HepG2 (cell line): ENCODE measurements around the gene FBXO9. TPM values are rescaled to one million over a fixed set of nuclear protein-coding genes. Genes with fewer than 3 reads are reported as not detected.

Source experiments
- ARNT2 ChIP-seq: sonication (generic); formaldehyde crosslinking; IDR thresholded peaks from 2 replicates; pipeline ENCODE4 v1.8.0; 2022; ENCODE audit warnings: mild to moderate bottlenecking, low read depth, missing genetic modification reagents, moderate library complexity
- ASH2L ChIP-seq: fragments of 300-600, 200-600 bp; sonication (generic); IDR thresholded peaks from 2 replicates; pipeline ENCODE4 v1.7.0; 2017; ENCODE audit warnings: low read depth, mild to moderate bottlenecking, moderate library complexity, mixed read lengths, low read length; ENCODE audit not compliant: insufficient read length
- BRCA1 ChIP-seq: sonication (generic); formaldehyde crosslinking; IDR thresholded peaks from 2 replicates; pipeline ENCODE4 v1.4.0; 2020; ENCODE audit warnings: missing genetic modification reagents
- FLYWCH1 ChIP-seq: sonication (generic); formaldehyde crosslinking; IDR thresholded peaks from 2 replicates; pipeline ENCODE4 v1.8.1; 2023; ENCODE audit warnings: mild to moderate bottlenecking, missing genetic modification reagents
- GZF1 ChIP-seq: sonication (generic); formaldehyde crosslinking; IDR thresholded peaks from 2 replicates; pipeline ENCODE4 v1.5.1; 2020; ENCODE audit warnings: mild to moderate bottlenecking, missing genetic modification reagents
- HDAC6 ChIP-seq: fragments of 200-600 bp; sonication (generic); IDR thresholded peaks from 2 replicates; pipeline ENCODE4 v1.7.0; 2017; ENCODE audit warnings: mild to moderate bottlenecking, antibody characterized with exemption, low read length, low read depth
- MEIS2 ChIP-seq: sonication (generic); formaldehyde crosslinking; IDR thresholded peaks from 2 replicates; pipeline ENCODE4 v1.9.0; 2021; ENCODE audit warnings: mild to moderate bottlenecking, missing genetic modification reagents
- MXI1 ChIP-seq: IDR thresholded peaks from 3 replicates; pipeline ENCODE4 v1.6.1; 2012; ENCODE audit warnings: low read depth, low read length, inconsistent platforms, borderline replicate concordance
- NCOR1 ChIP-seq: fragments of 200-600 bp; sonication (generic); IDR thresholded peaks from 2 replicates; pipeline ENCODE4 v1.7.0; 2017; ENCODE audit warnings: antibody characterized with exemption, low read length, borderline replicate concordance
- PCBP2 ChIP-seq: fragments of 200-400 bp; formaldehyde crosslinking; optimal IDR thresholded peaks from 2 replicates; pipeline ENCODE3; 2018; ENCODE audit warnings: low read length, low read depth; ENCODE audit not compliant: poor library complexity, severe bottlenecking
- PRPF4 ChIP-seq: fragments of 200-400 bp; formaldehyde crosslinking; IDR thresholded peaks from 2 replicates; pipeline ENCODE4 v1.6.1; 2016; ENCODE audit warnings: low read length, low read depth; ENCODE audit not compliant: poor library complexity, severe bottlenecking
- RELA ChIP-seq: sonication (generic); formaldehyde crosslinking; IDR thresholded peaks from 2 replicates; pipeline ENCODE4 v1.4.0; 2020; ENCODE audit warnings: missing genetic modification reagents
- SIN3A ChIP-seq: IDR thresholded peaks from 2 replicates; pipeline ENCODE4 v1.6.1; 2011; ENCODE audit warnings: low read depth, mild to moderate bottlenecking, control low read depth, low read length, borderline replicate concordance
- XRCC5 ChIP-seq: fragments of 200-400 bp; formaldehyde crosslinking; optimal IDR thresholded peaks from 2 replicates; pipeline ENCODE3; 2017; ENCODE audit warnings: mild to moderate bottlenecking, low read length
- ZMAT3 ChIP-seq: sonication (generic); formaldehyde crosslinking; conservative IDR thresholded peaks from 2 replicates; pipeline ENCODE4 v1.7.0; 2021; ENCODE audit warnings: missing genetic modification reagents
- ZNF225 ChIP-seq: sonication (generic); formaldehyde crosslinking; IDR thresholded peaks from 2 replicates; pipeline ENCODE4 v1.4.0; 2020; ENCODE audit warnings: mild to moderate bottlenecking, missing genetic modification reagents
- ZNF235 ChIP-seq: sonication (generic); formaldehyde crosslinking; IDR thresholded peaks from 2 replicates; pipeline ENCODE4 v1.8.1; 2023; ENCODE audit warnings: mild to moderate bottlenecking, missing genetic modification reagents, borderline replicate concordance
- ZNF335 ChIP-seq: sonication (generic); formaldehyde crosslinking; IDR thresholded peaks from 2 replicates; pipeline ENCODE4 v1.4.0; 2020; ENCODE audit warnings: missing genetic modification reagents
- ZNF44 ChIP-seq: sonication (generic); formaldehyde crosslinking; IDR thresholded peaks from 2 replicates; pipeline ENCODE4 v1.5.1; 2020; ENCODE audit warnings: mild to moderate bottlenecking, missing genetic modification reagents
- ZZZ3 ChIP-seq: sonication (generic); formaldehyde crosslinking; IDR thresholded peaks from 2 replicates; pipeline ENCODE4 v1.4.0; 2020; ENCODE audit warnings: missing genetic modification reagents, mild to moderate bottlenecking, borderline replicate concordance
- polyA plus RNA-seq, 8 experiments: library from polyadenylated mRNA; depleted of rRNA in 3 of 8; stranded (reverse) in 7 of 8; unstranded in 1 of 8; fragments of >200 nt; fragmentation: Illumina TruSeq in 4 of 8; extraction: Trizol in 4 of 8; gene quantifications; 2 replicates each; pipeline versions ENCODE4 v1.2.1 to v1.2.3, GENCODE V29; 2011 to 2016; ENCODE audit warnings: low read depth in 4 of 8, missing spikeins in 1 of 8, mixed read lengths in 1 of 8; ENCODE audit not compliant: insufficient read depth in 1 of 8
- total RNA-seq, 5 experiments: library from RNA; depleted of rRNA; stranded (reverse); fragments of >200 nt; fragmentation: Illumina TruSeq; extraction: Trizol; gene quantifications; 2 replicates each; pipeline ENCODE4 v1.2.3, GENCODE V29; 2016; ENCODE audit warnings: low read depth in 1 of 5
- TF ChIP-seq, protein P1 (sequence below): IDR thresholded peaks from 2 replicates; pipeline ENCODE4 v1.6.1; 2016; ENCODE audit warnings: missing compliant biosample characterization, missing genetic modification reagents, borderline replicate concordance
- TF ChIP-seq, protein P2 (sequence below): sonication (generic); formaldehyde crosslinking; IDR thresholded peaks from 2 replicates; pipeline ENCODE4 v1.8.1; 2022; ENCODE audit warnings: low read depth, mild to moderate bottlenecking, missing genetic modification reagents
- TF ChIP-seq, protein P3 (sequence below): sonication (generic); formaldehyde crosslinking; IDR thresholded peaks from 2 replicates; pipeline ENCODE4 v1.5.1; 2020; ENCODE audit warnings: mild to moderate bottlenecking, moderate library complexity, missing genetic modification reagents
- TF ChIP-seq, protein P4 (sequence below): IDR thresholded peaks from 2 replicates; pipeline ENCODE4 v1.6.1; 2016; ENCODE audit warnings: missing biosample characterization, missing genetic modification reagents, low read depth

The FBXO9 gene
- total and polyA plus RNA-seq, 2 of the 13 experiments (the other 11 are each of a cell fraction or from before 2014, with no cell fraction given) = 64.3 to 98.4 TPM

DNA sequence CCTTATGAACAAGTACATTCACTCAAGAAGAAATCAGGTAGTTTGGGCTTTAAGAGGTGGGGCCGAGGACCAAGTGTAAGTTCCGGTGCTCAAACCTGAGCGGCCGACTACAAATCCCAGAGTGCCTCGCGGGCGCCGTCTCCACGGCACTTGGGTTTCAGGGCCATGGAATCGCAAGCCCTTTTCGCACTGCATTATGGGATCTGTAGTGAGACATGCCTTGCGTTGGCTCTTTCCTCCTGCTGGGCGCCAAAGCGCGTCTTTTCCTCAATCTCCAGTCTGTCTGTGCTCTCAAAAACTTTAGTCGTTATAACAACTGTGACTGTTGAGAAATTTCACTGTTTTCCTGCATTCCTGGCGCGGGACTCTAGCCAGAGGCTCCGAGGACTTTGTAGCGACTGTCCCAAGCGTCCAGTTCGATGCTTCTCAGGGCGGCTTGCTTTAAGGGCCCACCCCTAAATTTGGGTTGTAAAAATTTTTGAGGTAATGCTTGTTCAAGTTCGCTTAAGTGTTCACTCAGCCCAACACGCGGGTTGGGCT, 408 bp upstream of the FBXO9 start (continued):
- TF ChIP-seq FLYWCH1 (CRISPR knock-in tag) (no peak), MXI1 (peak; percentile 65; the same call in 1 of the 3 replicates), MEIS2 (CRISPR knock-in tag) (peak; percentile 37), ZNF335 (peak; percentile 27; the same call in 1 of the 2 replicates), NCOR1 (no peak), SIN3A (0 out of 2 replicates have a peak, but pooled peaks have one; percentile 13), PRPF4 (no peak), ZNF235 (no peak), RELA (CRISPR knock-in tag) (no peak), PCBP2 (no peak), ZZZ3 (no peak), ZMAT3 (CRISPR knock-in tag) (no peak; the same call in 1 of the 2 replicates), ZNF225 (CRISPR knock-in tag) (no peak), ARNT2 (CRISPR knock-in tag) (no peak), XRCC5 (peak; percentile 67), ASH2L (peak; percentile 93), ZNF44 (CRISPR knock-in tag) (peak; percentile 84; the same call in 1 of the 2 replicates), BRCA1 (CRISPR knock-in tag) (no peak), HDAC6 (no peak), GZF1 (CRISPR knock-in tag) (no peak)
- TF ChIP-seq, protein P1, sequence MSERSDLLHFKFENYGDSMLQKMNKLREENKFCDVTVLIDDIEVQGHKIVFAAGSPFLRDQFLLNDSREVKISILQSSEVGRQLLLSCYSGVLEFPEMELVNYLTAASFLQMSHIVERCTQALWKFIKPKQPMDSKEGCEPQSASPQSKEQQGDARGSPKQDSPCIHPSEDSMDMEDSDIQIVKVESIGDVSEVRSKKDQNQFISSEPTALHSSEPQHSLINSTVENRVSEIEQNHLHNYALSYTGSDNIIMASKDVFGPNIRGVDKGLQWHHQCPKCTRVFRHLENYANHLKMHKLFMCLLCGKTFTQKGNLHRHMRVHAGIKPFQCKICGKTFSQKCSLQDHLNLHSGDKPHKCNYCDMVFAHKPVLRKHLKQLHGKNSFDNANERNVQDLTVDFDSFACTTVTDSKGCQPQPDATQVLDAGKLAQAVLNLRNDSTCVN = 0 out of 2 replicates have a peak, but pooled peaks have one; percentile 16
- TF ChIP-seq, protein P2, sequence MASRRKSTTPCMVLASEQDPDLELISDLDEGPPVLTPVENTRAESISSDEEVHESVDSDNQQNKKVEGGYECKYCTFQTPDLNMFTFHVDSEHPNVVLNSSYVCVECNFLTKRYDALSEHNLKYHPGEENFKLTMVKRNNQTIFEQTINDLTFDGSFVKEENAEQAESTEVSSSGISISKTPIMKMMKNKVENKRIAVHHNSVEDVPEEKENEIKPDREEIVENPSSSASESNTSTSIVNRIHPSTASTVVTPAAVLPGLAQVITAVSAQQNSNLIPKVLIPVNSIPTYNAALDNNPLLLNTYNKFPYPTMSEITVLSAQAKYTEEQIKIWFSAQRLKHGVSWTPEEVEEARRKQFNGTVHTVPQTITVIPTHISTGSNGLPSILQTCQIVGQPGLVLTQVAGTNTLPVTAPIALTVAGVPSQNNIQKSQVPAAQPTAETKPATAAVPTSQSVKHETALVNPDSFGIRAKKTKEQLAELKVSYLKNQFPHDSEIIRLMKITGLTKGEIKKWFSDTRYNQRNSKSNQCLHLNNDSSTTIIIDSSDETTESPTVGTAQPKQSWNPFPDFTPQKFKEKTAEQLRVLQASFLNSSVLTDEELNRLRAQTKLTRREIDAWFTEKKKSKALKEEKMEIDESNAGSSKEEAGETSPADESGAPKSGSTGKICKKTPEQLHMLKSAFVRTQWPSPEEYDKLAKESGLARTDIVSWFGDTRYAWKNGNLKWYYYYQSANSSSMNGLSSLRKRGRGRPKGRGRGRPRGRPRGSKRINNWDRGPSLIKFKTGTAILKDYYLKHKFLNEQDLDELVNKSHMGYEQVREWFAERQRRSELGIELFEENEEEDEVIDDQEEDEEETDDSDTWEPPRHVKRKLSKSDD = no peak; the same call in 1 of the 2 replicates
- TF ChIP-seq, protein P3, sequence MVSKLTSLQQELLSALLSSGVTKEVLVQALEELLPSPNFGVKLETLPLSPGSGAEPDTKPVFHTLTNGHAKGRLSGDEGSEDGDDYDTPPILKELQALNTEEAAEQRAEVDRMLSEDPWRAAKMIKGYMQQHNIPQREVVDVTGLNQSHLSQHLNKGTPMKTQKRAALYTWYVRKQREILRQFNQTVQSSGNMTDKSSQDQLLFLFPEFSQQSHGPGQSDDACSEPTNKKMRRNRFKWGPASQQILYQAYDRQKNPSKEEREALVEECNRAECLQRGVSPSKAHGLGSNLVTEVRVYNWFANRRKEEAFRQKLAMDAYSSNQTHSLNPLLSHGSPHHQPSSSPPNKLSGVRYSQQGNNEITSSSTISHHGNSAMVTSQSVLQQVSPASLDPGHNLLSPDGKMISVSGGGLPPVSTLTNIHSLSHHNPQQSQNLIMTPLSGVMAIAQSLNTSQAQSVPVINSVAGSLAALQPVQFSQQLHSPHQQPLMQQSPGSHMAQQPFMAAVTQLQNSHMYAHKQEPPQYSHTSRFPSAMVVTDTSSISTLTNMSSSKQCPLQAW (CRISPR knock-in tag) = peak; percentile 14; the same call in 1 of the 2 replicates
- TF ChIP-seq, protein P4, sequence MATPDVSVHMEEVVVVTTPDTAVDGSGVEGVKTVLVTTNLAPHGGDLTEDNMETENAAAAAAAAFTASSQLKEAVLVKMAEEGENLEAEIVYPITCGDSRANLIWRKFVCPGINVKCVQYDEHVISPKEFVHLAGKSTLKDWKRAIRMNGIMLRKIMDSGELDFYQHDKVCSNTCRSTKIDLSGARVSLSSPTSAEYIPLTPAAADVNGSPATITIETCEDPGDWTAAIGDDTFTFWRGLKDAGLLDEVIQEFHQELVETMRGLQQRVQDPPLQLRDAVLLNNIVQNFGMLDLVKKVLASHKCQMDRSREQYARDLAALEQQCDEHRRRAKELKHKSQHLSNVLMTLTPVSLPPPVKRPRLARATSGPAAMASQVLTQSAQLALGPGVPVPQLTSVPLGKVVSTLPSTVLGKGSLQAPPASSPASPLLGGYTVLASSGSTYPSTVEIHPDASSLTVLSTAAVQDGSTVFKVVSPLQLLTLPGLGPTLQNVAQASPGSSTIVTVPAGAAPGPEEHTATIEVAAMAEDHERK (CRISPR knock-in tag) = peak; percentile 71
